K562 (cell line): ENCODE data around the gene RPL29. TPM values are rescaled to one million over a fixed set of nuclear protein-coding genes. Genes with fewer than 3 reads are reported as not detected.
A peak's percentile ranks its signal among the peaks of the same experiment; 100 is the strongest.

ENCODE experiments used
- ATAC-seq: fragments of 200-7000 bp; cut with Tn5 transposase; 3 replicates; pipeline ENCODE4 v1.9.1; 2020; ENCODE audit warnings: moderate library complexity
- BruUV-seq: library from RNA; stranded (reverse); fragments of 400-500 nt; replicated peaks from 2 replicates; lab custom pipeline; 2021; lab: Mats Ljungman, UMichigan
- CTCF ChIA-PET: fragments of 300-600 bp; formaldehyde crosslinking; extraction: SDS; loops from one replicate; lab custom pipeline; 2021; ENCODE audit warnings: low intra/inter-chr PET ratio; lab: Yijun Ruan, JAX
- POLR2A ChIA-PET: fragments of 300-600, 350-650 bp; sonication (Branson Sonifier 250); formaldehyde crosslinking; extraction: SDS; loops from one replicate; lab custom pipeline; 2021; ENCODE audit warnings: antibody characterized with exemption, inconsistent platforms; lab: Yijun Ruan, JAX
- DNase-seq, 4 experiments: peaks; one replicate each; pipeline versions ENCODE4 v3.0.0 to v3.0.0-alpha.2; 2011 to 2018; ENCODE audit warnings: low spot score in 3 of 4, mixed read lengths in 3 of 4; ENCODE audit errors: extremely low read depth in 1 of 4
- FAIRE-seq: peaks from 2 replicates; lab custom pipeline; 2011; peaks lifted over from hg19 to GRCh38; lab: Jason Lieb, UNC
- H2AFZ ChIP-seq: 2 replicates; pipeline ENCODE4 v1.6.0; 2011; ENCODE audit warnings: low read depth, low read length, control low read depth, inconsistent platforms
- H3K27ac ChIP-seq: fragments of 200-600 bp; 3 replicates; pipeline ENCODE4 v1.8.0; 2011; ENCODE audit warnings: low read depth, mild to moderate bottlenecking, control low read depth, inconsistent platforms, low read length, moderate library complexity, mixed read lengths; ENCODE audit errors: extremely low read depth
- H3K27me3 ChIP-seq, 2 experiments: fragments of 300-600 bp in 1 of 2; 2 replicates in 1 of 2; 3 replicates in 1 of 2; pipeline versions ENCODE4 v1.6.0 to v1.8.0; 2011; ENCODE audit warnings: inconsistent platforms in 2 of 2, low read length in 2 of 2, mild to moderate bottlenecking in 1 of 2, mixed read lengths in 1 of 2, moderate library complexity in 1 of 2; ENCODE audit not compliant: control insufficient read depth in 2 of 2, insufficient read depth in 2 of 2
- H3K36me3 ChIP-seq: fragments of 300-600 bp; 3 replicates; pipeline ENCODE4 v1.8.0; 2011; ENCODE audit warnings: mild to moderate bottlenecking, low read length, inconsistent platforms; ENCODE audit not compliant: control insufficient read depth, insufficient read depth
- H3K4me1 ChIP-seq, 2 experiments: fragments of 200-600 bp in 1 of 2; replicated peaks in 1 of 2; 2 replicates in 1 of 2; 3 replicates in 1 of 2; pipeline versions ENCODE4 v1.5.1 to v1.8.0; 2011; ENCODE audit warnings: inconsistent platforms in 2 of 2, low read length in 2 of 2, mild to moderate bottlenecking in 1 of 2, mixed read lengths in 1 of 2, moderate library complexity in 1 of 2; ENCODE audit not compliant: control insufficient read depth in 2 of 2, insufficient read depth in 2 of 2
- H3K4me2 ChIP-seq: 2 replicates; pipeline ENCODE4 v1.6.1; 2011; ENCODE audit warnings: low read length, control low read depth, inconsistent platforms, mixed read lengths; ENCODE audit not compliant: insufficient read depth
- H3K4me3 ChIP-seq: fragments of 200-600 bp; sonication (generic), shearing (Covaris generic); 2 replicates; pipeline ENCODE4 v1.5.1; 2016; ENCODE audit warnings: control low read depth, inconsistent platforms
- H3K79me2 ChIP-seq: fragments of 200-600 bp; 3 replicates; pipeline ENCODE4 v1.8.0; 2011; ENCODE audit warnings: low read length, inconsistent platforms; ENCODE audit not compliant: control insufficient read depth, insufficient read depth
- H3K9ac ChIP-seq, 2 experiments: 2 replicates each; pipeline versions ENCODE4 v1.6.0 to v1.6.1; 2011; ENCODE audit warnings: low read depth in 2 of 2, low read length in 2 of 2, control low read depth in 1 of 2, inconsistent platforms in 1 of 2, mild to moderate bottlenecking in 1 of 2, mixed read lengths in 1 of 2; ENCODE audit not compliant: insufficient read depth in 1 of 2
- H3K9me1 ChIP-seq: one replicate; pipeline ENCODE4 v1.6.0; 2011; ENCODE audit warnings: inconsistent platforms, mild to moderate bottlenecking, low read length, moderate library complexity; ENCODE audit not compliant: control insufficient read depth, insufficient read depth
- H3K9me3 ChIP-seq: replicated peaks from 2 replicates; pipeline ENCODE4 v1.5.1; 2011; ENCODE audit warnings: low read depth, low read length, inconsistent platforms; ENCODE audit not compliant: control insufficient read depth, insufficient read depth
- H4K20me1 ChIP-seq: replicated peaks from 2 replicates; pipeline ENCODE4 v1.6.1; 2011; ENCODE audit warnings: low read length, inconsistent platforms, mixed read lengths; ENCODE audit not compliant: control insufficient read depth, insufficient read depth
- ARHGAP35 ChIP-seq: fragments of 450-650 bp; IDR thresholded peaks from 2 replicates; pipeline ENCODE4 v1.6.1; 2018; ENCODE audit not compliant: partially characterized antibody
- CTBP1 ChIP-seq: fragments of 450-650 bp; IDR thresholded peaks from 2 replicates; pipeline ENCODE4 v1.6.1; 2016; ENCODE audit warnings: borderline replicate concordance
- DLX4 ChIP-seq: fragments of 250-450 bp; sonication (Bioruptor Pico); IDR thresholded peaks from 2 replicates; pipeline ENCODE4 v1.6.1; 2021; ENCODE audit warnings: mild to moderate bottlenecking
- E2F6 ChIP-seq, 2 experiments: IDR thresholded peaks; 2 replicates each; pipeline ENCODE4 v1.6.1; 2011; ENCODE audit warnings: borderline replicate concordance in 1 of 2, control low read depth in 1 of 2, low read depth in 1 of 2, low read length in 1 of 2, mild to moderate bottlenecking in 1 of 2, mixed read lengths in 1 of 2, moderate library complexity in 1 of 2; ENCODE audit not compliant: insufficient read depth in 1 of 2, insufficient read length in 1 of 2, poor library complexity in 1 of 2, severe bottlenecking in 1 of 2; ENCODE audit errors: extremely low read depth in 1 of 2
- KLF1 ChIP-seq: fragments of 450-650 bp; IDR thresholded peaks from 2 replicates; pipeline ENCODE4 v1.6.1; 2016; ENCODE audit warnings: missing genetic modification characterization, missing compliant biosample characterization
- MECOM ChIP-seq: fragments of 250-450 bp; sonication (Bioruptor Pico); IDR thresholded peaks from 2 replicates; pipeline ENCODE4 v1.8.0; 2022; ENCODE audit warnings: inconsistent platforms
- NFATC3 ChIP-seq: fragments of 450-650 bp; IDR thresholded peaks from 2 replicates; pipeline ENCODE4 v1.6.1; 2017; ENCODE audit warnings: mild to moderate bottlenecking
- OTX1 ChIP-seq: fragments of 450-650 bp; formaldehyde crosslinking; IDR thresholded peaks from 2 replicates; pipeline ENCODE4 v1.4.0; 2022; ENCODE audit warnings: mild to moderate bottlenecking
- POLR3G ChIP-seq: IDR thresholded peaks from 2 replicates; pipeline ENCODE4 v1.6.1; 2011; ENCODE audit not compliant: insufficient read length, insufficient replicate concordance; ENCODE audit errors: extremely low read depth
- PYGO2 ChIP-seq: fragments of 450-650 bp; IDR thresholded peaks from 2 replicates; pipeline ENCODE4 v1.6.1; 2016; ENCODE audit warnings: mild to moderate bottlenecking, missing genetic modification characterization, moderate library complexity, missing compliant biosample characterization
- YY1 ChIP-seq, 3 experiments: IDR thresholded peaks; 2 replicates each; pipeline ENCODE4 v1.6.1; 2011; ENCODE audit warnings: low read length in 2 of 3, mild to moderate bottlenecking in 2 of 3, moderate library complexity in 2 of 3, borderline replicate concordance in 1 of 3, control low read depth in 1 of 3, low read depth in 1 of 3; ENCODE audit not compliant: insufficient read depth in 3 of 3, insufficient replicate concordance in 2 of 3, control insufficient read depth in 1 of 3, insufficient read length in 1 of 3; ENCODE audit errors: extremely low read depth in 1 of 3
- ZFP36 ChIP-seq: fragments of 150-350 bp; IDR thresholded peaks from 2 replicates; pipeline ENCODE4 v1.6.1; 2018; ENCODE audit warnings: low read length, low read depth; ENCODE audit not compliant: partially characterized antibody
- ZNF12 ChIP-seq: sonication (generic); formaldehyde crosslinking; IDR thresholded peaks from 2 replicates; pipeline ENCODE4 v1.4.0; 2020; ENCODE audit warnings: mild to moderate bottlenecking, missing genetic modification reagents
- ZNF124 ChIP-seq: sonication (generic); formaldehyde crosslinking; IDR thresholded peaks from 2 replicates; pipeline ENCODE4 v1.8.1; 2022; ENCODE audit warnings: missing genetic modification reagents
- ZNF41 ChIP-seq: fragments of 250-450 bp; sonication (Bioruptor Pico); conservative IDR thresholded peaks from 2 replicates; pipeline ENCODE4 v1.4.0; 2020; ENCODE audit warnings: mild to moderate bottlenecking
- WGBS: fragments of 100-300 bp; shearing (Covaris generic); methylation state at CpG from one replicate; pipeline ENCODE4 v1.1.6; 2016; ENCODE audit warnings: low coverage, mixed read lengths; ENCODE audit not compliant: insufficient coverage; ENCODE audit errors: missing lambda C conversion rate; 5-methylcytosine and 5-hydroxymethylcytosine counted together
- in situ Hi-C: fragments of 300-500 bp; cut with MboI; formaldehyde crosslinking; loops from 4 replicates; pipeline ENCODE4 v1.15.0; 2018; ENCODE audit warnings: inconsistent platforms, mixed read lengths
- intact Hi-C: fragments of 100-400 bp; cut with micrococcal nuclease; formaldehyde crosslinking; loops from 2 replicates; pipeline ENCODE4 v1.14.2; 2022
- polyA plus RNA-seq, 8 experiments: library from polyadenylated mRNA; depleted of rRNA in 4 of 8; stranded (reverse) in 5 of 8; unstranded in 3 of 8; fragments of >200 nt; fragmentation: Nextera tagmentation in 2 of 8; fragmentation: Illumina TruSeq in 1 of 8; extraction: Ambion mirVana in 2 of 8; extraction: Trizol in 1 of 8; gene quantifications; 2 replicates each; pipeline versions ENCODE4 v1.2.1 to v1.2.3, GENCODE V29; 2011 to 2014; ENCODE audit warnings: inconsistent platforms in 1 of 8, missing spikeins in 1 of 8
- total RNA-seq, 7 experiments: library from RNA; depleted of rRNA in 6 of 7; stranded (reverse); fragments of >200 nt in 6 of 7; fragmentation: Illumina TruSeq in 2 of 7; extraction: Trizol in 2 of 7; gene quantifications; 2 replicates each; pipeline versions ENCODE4 v1.2.1 to v1.2.3, GENCODE V29; 2011 to 2021; ENCODE audit warnings: low replicate concordance in 1 of 7
- TF ChIP-seq, protein P1 (sequence below): fragments of 150-350 bp; conservative IDR thresholded peaks from 2 replicates; pipeline ENCODE4 v1.6.1; 2014; ENCODE audit warnings: low read length
- TF ChIP-seq, protein P2 (sequence below): fragments of 450-650 bp; formaldehyde crosslinking; IDR thresholded peaks from 2 replicates; pipeline ENCODE4 v1.4.0; 2020; ENCODE audit warnings: mild to moderate bottlenecking, moderate library complexity

RPL29 gene
- total and polyA plus RNA-seq, 9 of the 15 experiments (the other 6 are each of a cell fraction or from before 2014, with no cell fraction given), result 568 to 1,475 (median 1,104) TPM

DNA sequence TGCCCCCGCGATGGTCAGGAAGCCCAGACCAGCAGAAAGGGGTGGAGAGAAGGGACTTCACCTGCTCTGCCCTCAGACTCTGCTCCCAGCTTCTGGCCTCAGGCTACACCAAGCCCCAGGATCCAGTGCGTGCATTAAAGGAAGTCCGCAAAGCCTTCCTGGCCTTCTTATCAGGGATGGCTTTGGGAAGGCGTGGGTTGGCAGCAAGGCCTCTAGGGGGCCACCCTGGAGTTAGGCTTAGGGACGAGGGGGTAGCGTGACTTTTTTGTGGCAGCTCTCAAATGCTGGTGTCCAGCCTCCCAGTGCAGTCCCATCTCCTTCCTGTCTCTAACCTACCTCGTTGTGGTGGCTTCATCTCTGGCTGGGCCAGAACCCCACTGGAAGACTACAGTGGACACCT lies 18.9 kb upstream of the RPL29 start:
- FAIRE-seq (peak; percentile 75), ATAC-seq (peak; percentile 87), DNase-seq (peak; percentile 61 to 73 (median 68))
- no peaks in the 10 kb centered on the region for H3K9me3 ChIP-seq
- H3K79me2 ChIP-seq, result no peaks in the 10 kb centered on the region
- in situ Hi-C loops, result loop anchor here (5.0 to 25.0 kb wide), 2 partner anchors 33 to 373 kb away; no protein-coding TSS in a partner anchor
- WGBS, result 36% methylated on average over 8 of the region's 8 CpGs
- peak overlapping the region; percentile 77 for H2AFZ ChIP-seq
- CTCF ChIA-PET, result no interaction called here
- no peak overlapping the region for H3K4me3 ChIP-seq
- no TSS peak for BruUV-seq
- no peak overlapping the region for H3K4me2 ChIP-seq
- intact Hi-C loops, result no loop called here
- POLR2A ChIA-PET, result interaction anchor here (1.3 kb wide), 1 partner anchor 19 kb away, joined by 6 read pairs; the partner anchor contains the start of gene RPL29
- no peaks in the 10 kb centered on the region for H3K9me1 ChIP-seq
- no peaks in the 10 kb centered on the region for H3K36me3 ChIP-seq
- H3K27me3 ChIP-seq, result no peaks in the 10 kb centered on the region
- H3K4me1 ChIP-seq, result peaks cover 20 to 30% of the 10 kb centered on the region in 2 experiments
- H4K20me1 ChIP-seq, result no peaks in the 10 kb centered on the region
- no peak overlapping the region; the same call in 2 of the 3 replicates for H3K27ac ChIP-seq
- peak overlapping the region in 1 of 2 experiments; percentile 42; a peak in 1 of 4 replicates for H3K9ac ChIP-seq
- TF ChIP-seq PYGO2 (tag) (no peak), POLR3G (no peak), ZNF12 (CRISPR knock-in tag) (no peak), MECOM (CRISPR knock-in tag) (no peak), YY1 (IDR thresholded peaks at IDR 0.05; ENCODE audit: borderline replicate concordance in 1 of 3, control insufficient read depth in 1 of 3, extremely low read depth in 1 of 3, insufficient read depth in 3 of 3, insufficient read length in 1 of 3, insufficient replicate concordance in 2 of 3, low read depth in 1 of 3, low read length in 2 of 3) (no peak), NFATC3 (no peak), KLF1 (tag) (no peak), ZNF41 (CRISPR knock-in tag) (no peak), DLX4 (CRISPR knock-in tag) (no peak), CTBP1 (peak; percentile 25; the same call in 1 of the 2 replicates), ZNF124 (CRISPR knock-in tag) (no peak), OTX1 (CRISPR knock-in tag) (no peak), ZFP36 (no peak), ARHGAP35 (no peak), E2F6 (IDR thresholded peaks at IDR 0.05; ENCODE audit: borderline replicate concordance in 1 of 2, extremely low read depth in 1 of 2, insufficient read depth in 1 of 2, insufficient read length in 1 of 2, low read depth in 1 of 2, low read length in 1 of 2, poor library complexity in 1 of 2, severe bottlenecking in 1 of 2) (peak in 1 of 2 experiments; percentile 16)
- TF ChIP-seq, protein P1, sequence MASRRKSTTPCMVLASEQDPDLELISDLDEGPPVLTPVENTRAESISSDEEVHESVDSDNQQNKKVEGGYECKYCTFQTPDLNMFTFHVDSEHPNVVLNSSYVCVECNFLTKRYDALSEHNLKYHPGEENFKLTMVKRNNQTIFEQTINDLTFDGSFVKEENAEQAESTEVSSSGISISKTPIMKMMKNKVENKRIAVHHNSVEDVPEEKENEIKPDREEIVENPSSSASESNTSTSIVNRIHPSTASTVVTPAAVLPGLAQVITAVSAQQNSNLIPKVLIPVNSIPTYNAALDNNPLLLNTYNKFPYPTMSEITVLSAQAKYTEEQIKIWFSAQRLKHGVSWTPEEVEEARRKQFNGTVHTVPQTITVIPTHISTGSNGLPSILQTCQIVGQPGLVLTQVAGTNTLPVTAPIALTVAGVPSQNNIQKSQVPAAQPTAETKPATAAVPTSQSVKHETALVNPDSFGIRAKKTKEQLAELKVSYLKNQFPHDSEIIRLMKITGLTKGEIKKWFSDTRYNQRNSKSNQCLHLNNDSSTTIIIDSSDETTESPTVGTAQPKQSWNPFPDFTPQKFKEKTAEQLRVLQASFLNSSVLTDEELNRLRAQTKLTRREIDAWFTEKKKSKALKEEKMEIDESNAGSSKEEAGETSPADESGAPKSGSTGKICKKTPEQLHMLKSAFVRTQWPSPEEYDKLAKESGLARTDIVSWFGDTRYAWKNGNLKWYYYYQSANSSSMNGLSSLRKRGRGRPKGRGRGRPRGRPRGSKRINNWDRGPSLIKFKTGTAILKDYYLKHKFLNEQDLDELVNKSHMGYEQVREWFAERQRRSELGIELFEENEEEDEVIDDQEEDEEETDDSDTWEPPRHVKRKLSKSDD, result no peak
- TF ChIP-seq, protein P2, sequence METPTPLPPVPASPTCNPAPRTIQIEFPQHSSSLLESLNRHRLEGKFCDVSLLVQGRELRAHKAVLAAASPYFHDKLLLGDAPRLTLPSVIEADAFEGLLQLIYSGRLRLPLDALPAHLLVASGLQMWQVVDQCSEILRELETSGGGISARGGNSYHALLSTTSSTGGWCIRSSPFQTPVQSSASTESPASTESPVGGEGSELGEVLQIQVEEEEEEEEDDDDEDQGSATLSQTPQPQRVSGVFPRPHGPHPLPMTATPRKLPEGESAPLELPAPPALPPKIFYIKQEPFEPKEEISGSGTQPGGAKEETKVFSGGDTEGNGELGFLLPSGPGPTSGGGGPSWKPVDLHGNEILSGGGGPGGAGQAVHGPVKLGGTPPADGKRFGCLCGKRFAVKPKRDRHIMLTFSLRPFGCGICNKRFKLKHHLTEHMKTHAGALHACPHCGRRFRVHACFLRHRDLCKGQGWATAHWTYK (CRISPR knock-in tag), result no peak
